Measurements from ENCODE around the gene PRODH2.

Gene PRODH2

GRCh38 chr19:35793381-35794165 is 19.1 kb downstream of the PRODH2 start:
- DNase-seq = no peak
- H3K27me3 Mint-ChIP-seq = peaks cover 47% of the 10 kb centered on the region
- H3K9me3 Mint-ChIP-seq = no peaks in the 10 kb centered on the region
- no peak overlapping the region for H3K4me3 Mint-ChIP-seq
- no peaks in the 10 kb centered on the region for H3K4me1 Mint-ChIP-seq
- no peak overlapping the region for H3K27ac Mint-ChIP-seq
- no peaks in the 10 kb centered on the region for H3K36me3 Mint-ChIP-seq
- CTCF ChIA-PET = no interaction called here

- CTCF ChIA-PET = no interaction called here
- Mint-ChIP-seq H3K4me1 (no peaks in the 10 kb centered on the region), H3K27ac (peak overlapping the region; percentile 22), H3K4me3 (no peak overlapping the region), H3K9me3 (no peaks in the 10 kb centered on the region), H3K36me3 (no peaks in the 10 kb centered on the region), H3K27me3 (peaks cover 40% of the 10 kb centered on the region)
- no peak for DNase-seq
Observed at GRCh38 chr19:35792888-35793287, 19.8 kb downstream of the PRODH2 start.

- Mint-ChIP-seq H3K27ac (no peak overlapping the region), H3K4me3 (no peak overlapping the region), H3K27me3 (peaks cover 35% of the 10 kb centered on the region), H3K4me1 (no peaks in the 10 kb centered on the region), H3K9me3 (no peaks in the 10 kb centered on the region), H3K36me3 (no peaks in the 10 kb centered on the region)
- no peak for DNase-seq
- CTCF ChIA-PET = no interaction called here
Observed at GRCh38 chr19:35792312-35792711, 20.3 kb downstream of the PRODH2 start.

GRCh38 chr19:35791814-35792279 is 20.8 kb downstream of the PRODH2 start:
- no peaks in the 10 kb centered on the region for H3K9me3 Mint-ChIP-seq
- DNase-seq = no peak
- H3K36me3 Mint-ChIP-seq = no peaks in the 10 kb centered on the region
- peaks cover 30% of the 10 kb centered on the region for H3K27me3 Mint-ChIP-seq
- CTCF ChIA-PET = no interaction called here
- no peaks in the 10 kb centered on the region for H3K4me1 Mint-ChIP-seq
- no peak overlapping the region for H3K4me3 Mint-ChIP-seq
- H3K27ac Mint-ChIP-seq = no peak overlapping the region

- Mint-ChIP-seq H3K4me1 (no peaks in the 10 kb centered on the region), H3K9me3 (no peaks in the 10 kb centered on the region), H3K4me3 (no peak overlapping the region), H3K27ac (no peak overlapping the region), H3K27me3 (peaks cover 23% of the 10 kb centered on the region), H3K36me3 (peaks cover under 1% of the 10 kb centered on the region)
- CTCF ChIA-PET = interaction anchor here (0.8 kb wide), 1 partner anchor 46 kb away, joined by 3 read pairs; no protein-coding TSS in a partner anchor
- peak; percentile 45 for DNase-seq
Observed at GRCh38 chr19:35790981-35791813, 21.4 kb downstream of the PRODH2 start.

- H3K4me3 Mint-ChIP-seq = no peak overlapping the region
- no peak overlapping the region for H3K27ac Mint-ChIP-seq
- CTCF ChIA-PET = interaction anchor here (0.8 to 1.5 kb wide), 3 partner anchors 14 to 47 kb away, joined by 3 to 4 read pairs (median 3); no protein-coding TSS in a partner anchor
- H3K27me3 Mint-ChIP-seq = peaks cover 14% of the 10 kb centered on the region
- no peaks in the 10 kb centered on the region for H3K9me3 Mint-ChIP-seq
- DNase-seq = no peak
- no peaks in the 10 kb centered on the region for H3K4me1 Mint-ChIP-seq
- H3K36me3 Mint-ChIP-seq = peaks cover 5% of the 10 kb centered on the region
Observed at GRCh38 chr19:35789978-35790944, 22.4 kb downstream of the PRODH2 start.

- CTCF ChIA-PET = interaction anchor here (1.0 to 1.5 kb wide), 2 partner anchors 13 to 30 kb away, joined by 3 to 4 read pairs; no protein-coding TSS in a partner anchor
- Mint-ChIP-seq H3K36me3 (peaks cover 5% of the 10 kb centered on the region), H3K4me1 (no peaks in the 10 kb centered on the region), H3K27me3 (peaks cover 7% of the 10 kb centered on the region), H3K9me3 (no peaks in the 10 kb centered on the region), H3K4me3 (no peak overlapping the region), H3K27ac (no peak overlapping the region)
- no peak for DNase-seq
Observed at GRCh38 chr19:35789195-35789977, 23.3 kb downstream of the PRODH2 start.

- H3K27me3 Mint-ChIP-seq = no peaks in the 10 kb centered on the region
- CTCF ChIA-PET = interaction anchor here (0.6 to 1.5 kb wide), 2 partner anchors 12 to 194 kb away, joined by 3 to 4 read pairs; no protein-coding TSS in a partner anchor
- H3K27ac Mint-ChIP-seq = no peak overlapping the region
- H3K4me3 Mint-ChIP-seq = no peak overlapping the region
- H3K9me3 Mint-ChIP-seq = no peaks in the 10 kb centered on the region
- DNase-seq = no peak
- H3K36me3 Mint-ChIP-seq = peaks cover 8% of the 10 kb centered on the region
- H3K4me1 Mint-ChIP-seq = no peaks in the 10 kb centered on the region
Observed at GRCh38 chr19:35788205-35788960, 24.3 kb downstream of the PRODH2 start.

- Mint-ChIP-seq H3K4me3 (no peak overlapping the region), H3K36me3 (peaks cover 16% of the 10 kb centered on the region), H3K4me1 (no peaks in the 10 kb centered on the region), H3K27ac (no peak overlapping the region), H3K9me3 (no peaks in the 10 kb centered on the region), H3K27me3 (no peaks in the 10 kb centered on the region)
- CTCF ChIA-PET = interaction anchor here (1.1 kb wide), 1 partner anchor 40 kb away, joined by 3 read pairs; no protein-coding TSS in a partner anchor
- no peak for DNase-seq
Observed at GRCh38 chr19:35787227-35787799, 25.3 kb downstream of the PRODH2 start.

GRCh38 chr19:35786299-35787160 is 26.1 kb downstream of the PRODH2 start:
- Mint-ChIP-seq H3K27ac (no peak overlapping the region), H3K4me3 (no peak overlapping the region), H3K9me3 (no peaks in the 10 kb centered on the region), H3K27me3 (no peaks in the 10 kb centered on the region), H3K36me3 (peaks cover 19% of the 10 kb centered on the region), H3K4me1 (no peaks in the 10 kb centered on the region)
- CTCF ChIA-PET = interaction anchor here (1.1 kb wide), 1 partner anchor 39 kb away, joined by 3 read pairs; no protein-coding TSS in a partner anchor
- DNase-seq = no peak

- Mint-ChIP-seq H3K4me3 (no peak overlapping the region), H3K4me1 (no peaks in the 10 kb centered on the region), H3K9me3 (no peaks in the 10 kb centered on the region), H3K27ac (no peak overlapping the region), H3K36me3 (peaks cover 25% of the 10 kb centered on the region), H3K27me3 (no peaks in the 10 kb centered on the region)
- CTCF ChIA-PET = no interaction called here
- DNase-seq = no peak
Observed at GRCh38 chr19:35785339-35785627, 27.4 kb downstream of the PRODH2 start.

All from activated naive CD4-positive, alpha-beta T cell treated with anti-CD3 and anti-CD28 coated beads, Interleukin-2, amount 10 ng/mL, durations not matched to agents 7 days and 5 days (primary cell).